CD4-positive, alpha-beta T cell treated with Interleukin-15 for 4 hours (primary cell): ENCODE data around the gene CCDC92.
A peak's percentile ranks its signal among the peaks of the same experiment; 100 is the strongest.
"Not testable (repeated sequence)": the region's sequence is repeated elsewhere in the genome, so short reads cannot be mapped to it uniquely, and the experiment has no call there.

Experiments
- DNase-seq: peaks from one replicate; pipeline ENCODE4 v3.0.0-alpha.2; 2020; ENCODE audit warnings: low spot score

CCDC92 gene

DNA sequence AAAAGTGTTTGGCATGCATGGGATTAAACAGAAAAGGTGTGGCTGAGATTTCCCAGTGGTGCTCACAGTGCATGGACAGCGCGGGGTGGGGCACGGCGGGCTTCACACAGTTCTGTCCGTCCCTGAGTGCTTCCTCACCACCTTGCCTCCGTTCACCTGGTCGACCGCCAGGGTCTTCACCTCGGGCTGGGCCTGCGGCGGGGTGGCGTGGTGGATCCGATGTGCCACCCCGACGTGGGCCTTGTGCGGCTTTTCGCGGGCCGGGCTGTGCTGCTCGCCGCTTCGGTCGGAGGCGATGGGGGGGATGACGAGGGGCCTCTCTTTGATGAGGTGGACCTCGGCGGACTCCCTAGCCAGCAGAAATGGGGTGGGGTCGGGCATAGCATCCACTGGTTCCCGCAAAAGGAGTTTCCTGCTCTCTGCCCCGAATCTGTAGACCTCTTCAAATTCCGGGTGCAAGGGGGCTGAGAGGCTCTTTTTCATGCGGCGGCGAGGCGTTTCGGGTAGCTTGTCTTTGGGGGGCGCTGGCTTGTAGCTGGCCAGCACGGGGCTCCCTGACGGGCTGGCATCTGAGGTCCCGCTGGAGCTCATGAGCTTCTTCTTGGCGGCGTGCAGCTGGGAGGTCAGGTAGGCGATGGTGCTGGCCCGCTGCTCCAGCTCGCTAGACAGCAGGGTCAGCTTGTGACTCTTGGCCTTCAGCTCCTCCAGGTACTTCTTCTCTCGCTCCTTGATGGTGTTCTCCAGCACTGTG, 35.5 kb downstream of the CCDC92 start:
- DNase-seq, result no peak

GRCh38 chr12:123936471-123936870, 36.2 kb downstream of the CCDC92 start:
- no peak for DNase-seq

GRCh38 chr12:123935956-123936355, 36.7 kb downstream of the CCDC92 start:
- no peak for DNase-seq

DNA sequence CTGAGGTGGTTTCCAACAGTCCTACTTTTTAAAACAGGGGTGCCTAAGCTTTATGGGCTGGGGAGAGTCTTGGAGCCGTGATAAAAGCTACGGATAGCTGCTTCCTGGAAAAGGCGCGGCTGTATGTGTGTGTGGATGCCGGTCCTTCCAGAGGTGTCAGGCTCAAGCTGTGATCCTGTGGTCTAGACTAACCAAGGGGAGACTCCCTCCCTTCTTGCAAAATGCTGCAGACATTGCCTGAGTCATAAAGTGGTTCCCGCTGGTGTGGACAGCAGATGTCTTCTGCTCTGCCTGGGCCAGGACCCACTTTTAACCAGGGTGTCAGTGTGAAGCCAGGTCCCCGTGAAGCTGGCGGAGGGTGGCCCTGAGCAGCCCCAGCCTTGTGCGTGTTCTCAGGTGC, 37.8 kb downstream of the CCDC92 start:
- DNase-seq, result peak; percentile 14

DNA sequence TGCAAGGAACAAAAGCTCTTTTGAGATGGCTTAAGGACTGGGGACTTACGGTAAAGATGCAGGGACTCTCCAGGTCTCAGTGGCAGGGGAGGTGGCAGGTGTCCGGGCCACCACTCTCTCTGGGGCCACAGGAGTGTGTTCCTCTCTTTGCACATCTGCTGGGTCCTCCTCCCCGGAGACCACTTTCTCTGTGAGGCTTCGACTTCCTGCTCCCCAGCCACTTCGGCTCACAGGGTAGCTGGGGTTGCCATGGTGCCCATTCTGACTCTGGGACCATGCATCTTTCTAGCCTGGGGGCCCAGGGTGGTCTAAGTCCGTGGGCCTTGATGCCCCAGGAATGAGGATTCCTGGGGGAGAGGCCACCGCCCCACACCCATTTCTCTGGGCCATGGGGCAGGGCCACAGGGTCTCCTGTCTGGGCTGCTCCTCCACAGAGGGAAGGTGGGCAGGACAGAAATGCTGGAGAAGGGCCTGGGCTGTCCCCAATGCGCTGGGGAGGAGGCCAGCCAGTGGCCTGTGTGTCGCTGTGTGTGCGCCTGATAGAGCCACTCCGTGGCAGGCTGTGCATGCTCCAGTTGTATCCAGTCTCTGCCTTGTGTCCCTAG, 38.5 kb downstream of the CCDC92 start:
- DNase-seq, result no peak

DNA sequence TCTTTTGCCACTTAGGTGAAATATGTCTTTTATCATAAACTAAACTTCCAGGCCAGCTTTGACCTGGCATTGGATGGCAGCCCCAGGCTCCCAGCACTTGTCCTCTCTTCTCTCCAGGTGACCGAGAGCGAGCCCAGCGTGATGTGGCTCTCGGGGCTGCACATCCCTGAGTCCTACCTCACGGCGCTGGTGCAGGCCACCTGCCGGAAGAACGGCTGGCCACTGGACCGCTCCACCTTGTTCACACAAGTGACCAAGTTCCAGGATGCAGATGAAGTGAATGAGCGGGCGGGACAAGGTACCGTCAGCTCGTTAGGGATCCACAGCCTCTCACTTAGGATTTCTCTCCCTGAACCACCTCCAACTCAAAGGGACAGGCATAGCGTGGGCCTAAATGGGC, 39.4 kb downstream of the CCDC92 start:
- no peak for DNase-seq

DNA sequence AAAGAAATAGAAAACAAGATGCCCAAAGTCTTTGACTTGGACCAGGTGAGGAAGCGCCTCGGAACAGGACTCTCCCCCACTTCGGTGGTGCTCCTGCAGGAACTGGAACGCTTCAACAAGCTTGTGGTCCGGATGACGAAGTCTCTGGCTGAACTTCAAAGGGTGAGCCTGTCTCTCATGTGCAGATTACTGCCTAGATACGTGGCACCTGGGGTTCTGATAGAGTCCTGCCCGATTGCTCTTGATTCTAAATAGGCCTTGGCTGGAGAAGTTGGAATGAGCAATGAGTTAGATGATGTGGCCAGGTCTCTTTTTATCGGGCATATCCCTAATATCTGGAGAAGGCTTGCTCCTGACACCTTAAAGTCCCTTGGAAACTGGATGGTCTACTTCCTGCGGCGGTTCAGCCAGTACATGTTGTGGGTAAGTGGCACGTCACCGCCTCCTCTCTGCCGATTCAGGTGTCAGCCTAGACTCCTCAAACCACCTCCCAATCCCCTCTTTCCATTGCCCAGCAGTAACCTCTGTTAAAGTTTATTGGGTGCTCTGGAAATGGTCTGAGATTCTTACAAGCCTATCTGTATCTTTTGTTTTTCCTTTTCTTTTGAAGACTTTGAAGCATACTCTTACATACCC, 40.8 kb downstream of the CCDC92 start:
- peak; percentile 37 for DNase-seq

DNA sequence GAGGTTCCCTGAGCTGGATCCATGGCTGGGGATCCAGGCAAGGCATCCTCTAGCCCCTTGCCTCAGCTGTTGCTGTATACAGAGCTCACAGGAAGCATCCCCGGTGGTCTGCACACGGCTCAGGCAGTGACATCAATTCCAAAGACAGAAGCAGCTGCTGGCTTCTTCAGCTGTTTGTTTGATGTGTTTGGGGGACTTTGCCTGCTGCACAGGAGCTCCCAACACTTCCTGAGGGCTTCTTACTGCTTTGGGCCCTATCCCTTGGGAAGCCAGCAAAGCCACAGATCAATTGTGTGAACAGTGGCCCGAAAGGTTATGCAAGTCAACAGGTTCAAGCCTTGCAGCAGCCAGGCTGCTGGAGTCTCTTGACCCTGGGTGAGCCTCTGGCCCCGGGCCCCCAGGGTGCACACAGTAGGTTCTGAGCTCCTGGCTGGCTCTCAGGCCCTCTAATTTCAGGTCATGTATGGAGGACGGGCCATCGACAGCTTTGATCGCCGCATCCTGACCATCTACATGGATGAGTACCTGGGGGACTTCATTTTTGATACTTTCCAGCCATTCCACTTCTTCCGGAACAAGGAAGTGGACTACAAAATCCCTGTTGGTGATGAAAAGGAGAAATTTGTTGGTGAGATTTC, 42.6 kb downstream of the CCDC92 start:
- no peak for DNase-seq

GRCh38 chr12:123928897-123929296, 43.7 kb downstream of the CCDC92 start:
- DNase-seq, result no peak

DNA sequence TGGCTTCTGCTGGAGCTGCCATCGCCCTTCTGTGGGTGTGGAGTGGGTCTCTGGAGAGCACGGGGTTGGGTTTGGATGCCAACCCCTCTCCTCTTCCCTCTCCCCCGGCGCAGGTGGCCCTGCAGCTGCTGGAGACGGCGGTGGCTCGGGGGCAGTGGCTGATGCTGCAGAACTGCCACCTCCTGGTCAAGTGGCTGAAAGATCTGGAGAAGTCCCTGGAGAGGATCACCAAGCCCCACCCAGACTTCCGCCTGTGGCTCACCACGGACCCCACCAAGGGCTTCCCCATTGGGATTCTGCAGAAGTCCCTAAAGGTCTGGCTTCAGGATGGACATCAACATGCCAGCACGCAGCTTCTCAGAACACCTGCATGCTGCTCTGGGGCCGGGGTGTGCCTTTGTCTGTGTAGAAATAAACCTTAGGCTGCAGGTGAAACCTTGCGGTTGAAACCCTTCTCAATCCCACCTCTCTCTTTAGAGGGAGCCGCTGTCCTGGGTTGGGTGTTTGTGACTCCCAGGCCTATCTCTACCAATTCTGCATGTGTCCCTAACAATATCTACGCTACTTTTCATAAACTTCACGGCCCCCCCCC, 44.3 kb downstream of the CCDC92 start:
- DNase-seq, result no peak

GRCh38 chr12:123924539-123924938, 48.1 kb downstream of the CCDC92 start:
- DNase-seq, result no peak

DNA sequence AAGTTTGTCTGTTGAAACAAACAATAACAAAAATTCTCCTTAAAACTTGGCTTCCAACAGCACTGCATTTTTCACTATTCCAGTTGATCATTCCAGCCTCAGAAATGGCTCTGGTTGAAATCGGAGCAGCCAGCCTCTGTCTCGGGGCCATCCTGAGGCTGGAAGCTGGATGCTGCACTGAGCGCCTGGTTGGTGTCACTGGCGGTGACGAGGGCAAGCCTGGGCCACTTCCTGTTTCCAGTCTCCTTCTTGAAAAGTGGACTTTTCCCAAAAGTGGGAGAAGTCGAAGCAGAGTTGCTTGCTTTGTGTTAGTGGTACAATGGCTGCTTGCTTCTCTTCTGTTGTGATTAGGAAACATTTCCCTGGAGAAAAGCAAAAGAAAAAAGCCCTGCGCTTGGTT, 48.7 kb downstream of the CCDC92 start:
- no peak for DNase-seq

DNA sequence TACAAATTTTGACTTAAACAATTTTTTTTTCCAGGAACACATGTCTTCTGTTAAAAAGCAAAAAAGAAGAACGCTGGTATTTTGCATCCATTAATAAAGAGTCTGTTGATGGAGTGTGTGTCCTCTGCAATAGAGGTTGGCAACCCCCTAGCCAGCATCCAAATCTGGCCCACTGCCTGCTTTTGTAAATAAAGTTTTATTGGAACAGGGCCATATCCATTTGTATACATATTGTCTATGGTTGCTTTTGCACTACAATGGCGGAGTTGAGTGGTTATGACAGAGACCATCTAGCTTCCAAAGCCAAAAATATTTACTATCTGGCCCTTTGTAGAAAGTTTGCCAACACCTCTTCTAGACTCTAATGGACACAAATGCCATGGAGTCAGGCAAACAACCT, 49.6 kb downstream of the CCDC92 start:
- DNase-seq, result no peak

DNA sequence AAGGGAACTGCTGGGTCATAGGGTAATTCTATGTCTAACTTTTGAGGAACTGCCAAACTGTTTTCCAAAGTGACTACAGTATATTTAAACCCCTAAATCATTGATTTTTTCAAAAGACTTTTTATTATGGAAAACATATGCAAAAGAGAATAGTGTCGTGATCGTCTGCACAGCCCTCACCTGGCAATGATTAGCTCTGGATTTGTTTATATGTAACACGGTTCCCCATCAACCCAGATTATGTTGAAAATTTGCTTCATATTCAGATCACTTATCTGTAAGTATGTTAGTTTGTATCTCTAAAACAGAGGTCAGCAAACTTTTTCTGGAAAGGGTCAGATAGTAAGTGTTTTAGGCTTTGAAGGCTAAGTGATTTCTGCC, 52.7 kb downstream of the CCDC92 start:
- no peak for DNase-seq

DNA sequence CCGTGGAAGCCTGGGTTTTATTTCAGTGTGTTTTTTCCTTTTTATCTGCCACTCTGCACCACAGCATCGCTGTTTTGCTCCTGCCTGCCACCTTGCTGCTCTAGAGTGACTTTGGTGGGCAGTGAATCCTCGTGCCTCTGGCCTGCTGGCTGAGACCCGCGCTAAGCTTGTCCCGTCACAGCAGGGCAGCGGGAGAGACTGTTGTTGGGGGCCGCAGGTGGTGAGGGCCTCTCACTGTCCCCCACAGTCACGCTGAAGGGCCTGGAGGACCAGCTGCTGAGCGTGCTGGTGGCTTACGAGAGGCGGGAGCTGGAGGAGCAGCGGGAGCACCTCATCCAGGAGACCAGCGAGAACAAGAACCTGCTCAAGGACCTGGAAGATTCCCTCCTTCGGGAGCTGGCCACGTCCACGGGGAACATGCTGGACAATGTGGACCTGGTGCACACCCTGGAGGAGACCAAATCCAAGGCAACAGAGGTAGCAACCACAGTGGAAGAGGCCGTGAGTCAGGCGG, 55.2 kb downstream of the CCDC92 start:
- DNase-seq, result no peak

DNA sequence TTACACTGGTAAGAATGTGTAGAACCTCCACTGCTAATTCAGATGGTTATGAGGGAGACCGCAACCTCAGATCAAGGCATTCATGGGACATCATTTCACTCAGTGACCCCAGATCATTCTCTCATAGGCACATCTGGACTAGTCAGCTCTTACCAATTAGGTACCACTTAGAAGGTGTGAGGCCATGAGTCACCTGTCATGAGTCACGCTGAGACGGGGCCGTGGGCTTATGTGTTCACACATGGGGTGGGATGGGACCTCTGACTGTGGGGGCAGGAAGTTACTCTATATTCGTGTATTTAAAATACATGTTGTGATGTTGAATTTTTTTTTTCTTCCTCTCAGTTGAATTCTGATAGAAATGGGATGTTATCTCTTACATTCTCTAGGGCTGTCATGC, 55.9 kb downstream of the CCDC92 start:
- peak; percentile 65 for DNase-seq

DNA sequence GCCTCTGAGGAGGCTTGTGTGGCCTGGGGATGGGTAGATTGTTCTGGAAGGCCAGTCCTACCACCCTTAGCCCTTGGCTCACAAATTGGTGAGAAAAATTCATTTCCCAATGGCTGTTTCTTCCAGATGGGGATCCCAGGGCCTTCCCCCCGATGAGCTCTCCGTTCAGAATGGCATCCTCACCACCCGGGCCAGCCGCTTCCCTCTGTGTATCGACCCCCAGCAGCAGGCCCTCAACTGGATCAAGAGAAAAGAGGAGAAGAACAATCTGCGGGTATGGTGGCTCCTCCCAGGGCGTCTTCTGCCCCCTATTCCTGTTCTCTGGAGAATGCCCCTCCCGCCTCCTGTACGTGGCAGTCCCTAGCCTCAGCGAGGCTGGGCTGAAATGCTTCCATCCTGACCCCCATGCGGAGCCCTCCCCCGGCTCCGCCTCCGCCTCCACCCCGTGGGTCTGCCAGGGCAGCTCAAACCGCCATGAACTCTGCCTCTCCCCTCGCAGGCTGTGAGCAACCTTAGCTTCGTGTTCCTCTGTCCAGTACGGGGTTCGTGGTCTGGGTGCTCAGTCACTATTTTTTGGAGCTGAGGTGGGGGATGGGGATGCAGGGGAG, 57.8 kb downstream of the CCDC92 start:
- no peak for DNase-seq

DNA sequence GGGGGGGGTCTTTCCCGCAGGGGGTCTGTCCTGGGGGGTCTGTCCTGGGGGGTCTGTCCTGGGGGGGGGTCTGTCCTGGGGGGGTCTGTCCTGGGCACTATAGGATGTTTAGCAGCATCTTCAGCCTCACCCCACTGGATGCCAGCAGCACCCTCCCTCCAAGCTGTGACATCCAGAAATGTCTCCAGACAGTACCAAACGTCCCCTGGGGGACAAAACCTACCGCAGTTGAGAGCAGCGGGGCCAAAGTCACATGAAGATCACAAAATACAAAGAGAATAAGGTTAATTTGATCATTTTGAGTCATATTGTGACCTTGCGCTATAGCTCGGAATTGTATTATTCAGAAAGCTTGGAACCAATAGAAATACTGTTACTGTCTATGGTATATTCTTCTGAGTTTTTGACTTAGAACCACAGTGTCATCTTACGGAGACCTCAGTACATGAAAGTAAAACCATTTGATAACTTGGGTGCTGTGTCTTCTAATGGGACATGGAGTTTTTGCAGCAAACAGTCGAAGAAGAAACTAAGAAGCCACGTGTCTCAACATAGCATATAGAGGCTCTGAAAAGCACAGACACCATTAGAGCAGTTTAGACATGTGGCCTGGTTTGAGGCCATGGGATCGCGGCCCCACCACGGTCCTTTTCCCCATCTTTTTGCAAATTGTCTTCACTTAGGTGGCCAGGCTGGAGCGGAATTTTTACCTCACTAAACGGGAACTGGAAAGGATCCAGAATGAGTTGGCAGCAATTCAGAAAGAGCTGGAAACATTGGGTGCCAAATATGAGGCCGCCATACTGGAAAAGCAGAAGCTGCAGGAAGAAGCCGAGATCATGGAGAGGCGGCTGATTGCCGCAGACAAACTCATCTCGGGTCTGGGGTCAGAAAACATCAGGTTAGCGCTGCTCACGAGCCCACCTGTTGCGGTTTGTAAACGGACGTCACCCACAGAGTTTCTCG, 59.9 kb downstream of the CCDC92 start:
- DNase-seq, result no peak

DNA sequence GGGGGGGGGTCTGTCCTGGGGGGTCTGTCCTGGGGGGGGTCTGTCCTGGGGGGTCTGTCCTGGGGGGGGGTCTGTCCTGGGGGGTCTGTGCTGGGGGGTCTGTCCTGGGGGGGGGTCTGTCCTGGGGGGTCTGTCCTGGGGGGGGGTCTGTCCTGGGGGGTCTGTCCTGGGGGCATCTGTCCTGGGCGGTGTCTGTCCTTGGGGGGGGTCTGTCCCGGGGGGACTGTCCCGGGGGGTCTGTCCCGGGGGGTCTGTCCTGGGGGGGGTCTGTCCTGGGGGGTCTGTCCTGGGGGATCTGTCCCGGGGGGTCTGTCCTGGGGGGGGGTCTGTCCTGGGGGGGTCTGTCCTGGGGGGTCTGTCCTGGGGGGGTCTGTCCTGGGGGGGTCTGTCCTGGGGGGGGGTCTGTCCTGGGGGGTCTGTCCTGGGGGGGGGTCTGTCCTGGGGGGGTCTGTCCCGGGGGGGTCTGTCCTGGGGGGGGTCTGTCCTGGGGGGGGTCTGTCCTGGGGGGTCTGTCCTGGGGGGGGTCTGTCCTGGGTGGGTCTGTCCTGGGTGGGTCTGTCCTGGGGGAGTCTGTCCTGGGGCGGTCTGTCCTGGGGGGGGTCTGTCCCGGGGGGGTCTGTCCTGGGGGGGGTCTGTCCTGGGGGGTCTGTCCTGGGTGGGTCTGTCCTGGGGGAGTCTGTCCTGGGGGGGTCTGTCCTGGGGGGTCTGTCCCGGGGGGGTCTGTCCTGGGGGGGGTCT, 60.8 kb downstream of the CCDC92 start:
- DNase-seq, result not testable (repeated sequence)

GRCh38 chr12:123910761-123911193, 61.9 kb downstream of the CCDC92 start:
- DNase-seq, result no peak
